Measurements from ENCODE around the gene HEG1.

DNA sequence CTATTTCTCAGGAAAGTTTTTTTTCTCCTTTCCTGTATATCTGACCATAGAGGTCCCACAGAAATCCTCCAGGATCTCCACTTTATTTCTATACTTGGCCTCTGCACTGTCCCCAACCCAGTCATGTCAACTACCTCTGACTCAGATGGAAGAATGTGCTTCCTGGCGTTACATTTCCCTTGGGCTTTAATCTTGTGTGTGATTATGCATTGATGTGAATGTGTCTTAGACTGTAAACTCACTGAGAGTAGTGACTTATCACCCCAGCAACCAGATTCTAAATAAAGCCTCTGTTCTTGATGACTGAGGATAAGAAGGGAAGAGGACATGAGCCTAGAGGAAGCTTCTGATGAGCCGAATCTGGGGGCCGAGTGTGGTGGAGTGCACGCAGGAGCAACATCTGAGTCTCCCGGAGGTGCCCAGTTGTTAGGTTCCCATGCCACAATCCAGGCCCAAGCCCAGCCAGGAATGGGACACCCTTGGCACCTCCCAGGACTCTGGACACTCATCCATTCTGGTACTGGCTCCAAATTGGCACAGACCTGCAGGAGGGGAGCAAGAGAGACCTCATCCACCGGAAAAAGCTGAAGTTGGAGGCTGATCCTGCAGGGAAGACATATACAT is 32.1 kb upstream of the HEG1 start:
- TF ChIP-seq EZH2 (IDR thresholded peaks at IDR 0.05; ENCODE audit: borderline replicate concordance, low read depth, low read length, poor library complexity, severe bottlenecking) (no peak), CTCF (conservative IDR thresholded peaks at IDR 0.05; ENCODE audit: low read depth, low read length) (no peak)

All from A673 (cell line).